CD4-positive, CD25-positive, alpha-beta regulatory T cell (primary cell): ENCODE results near the gene ARHGEF40. TPM values are rescaled to one million over a fixed set of nuclear protein-coding genes. Genes with fewer than 3 reads are reported as not detected.

ENCODE experiments used
- polyA plus RNA-seq, 4 donors: library from polyadenylated mRNA; unstranded; fragments of 300-500 nt; fragmentation: Illumina TruSeq; gene quantifications; one replicate each; pipeline ENCODE4 v1.2.3, GENCODE V29; 2021
- total RNA-seq: library from RNA; stranded (reverse); gene quantifications from one replicate; pipeline ENCODE4 v1.2.3, GENCODE V29; 2022

The ARHGEF40 gene
- total and polyA plus RNA-seq, 5 donors from 2014 or later: 0.07 to 7.4 (median 0.64) TPM; not detected in 2

Other genes starting within 250 kb of the ARHGEF40 start
- not detected for gene RNASE3, start 178.9 kb upstream of the ARHGEF40 start, total RNA-seq
- not detected for gene RNASE3, start 178.9 kb upstream of the ARHGEF40 start, polyA plus RNA-seq
- not detected for gene RNASE2, start 114.8 kb upstream of the ARHGEF40 start, total RNA-seq
- gene RNASE2, start 114.8 kb upstream of the ARHGEF40 start, polyA plus RNA-seq: under 1 TPM in 2 of 4 donors, not detected in 2; 0.29 to 0.70 TPM
- 75.9 TPM for gene METTL17, start 80.3 kb upstream of the ARHGEF40 start, total RNA-seq
- gene METTL17, start 80.3 kb upstream of the ARHGEF40 start, polyA plus RNA-seq: 10 to 100 TPM; 37.3 to 52.2 (median 42.8) TPM
- gene SLC39A2, start 71.0 kb upstream of the ARHGEF40 start, total RNA-seq: not detected
- not detected for gene SLC39A2, start 71.0 kb upstream of the ARHGEF40 start, polyA plus RNA-seq
- gene NDRG2, start 45.2 kb upstream of the ARHGEF40 start, total RNA-seq: 15.7 TPM
- 10 to 100 TPM; 13.3 to 19.6 (median 18.0) TPM for gene NDRG2, start 45.2 kb upstream of the ARHGEF40 start, polyA plus RNA-seq
- not detected for gene TPPP2, start 40.1 kb upstream of the ARHGEF40 start, total RNA-seq
- not detected for gene TPPP2, start 40.1 kb upstream of the ARHGEF40 start, polyA plus RNA-seq
- not detected for gene RNASE13, start 35.5 kb upstream of the ARHGEF40 start, total RNA-seq
- not detected for gene RNASE13, start 35.5 kb upstream of the ARHGEF40 start, polyA plus RNA-seq
- gene RNASE7, start 27.9 kb upstream of the ARHGEF40 start, total RNA-seq: not detected
- not detected for gene RNASE7, start 27.9 kb upstream of the ARHGEF40 start, polyA plus RNA-seq
- gene RNASE8, start 12.5 kb upstream of the ARHGEF40 start, total RNA-seq: not detected
- not detected for gene RNASE8, start 12.5 kb upstream of the ARHGEF40 start, polyA plus RNA-seq
- 5.0 TPM for gene ZNF219, start 28.4 kb downstream of the ARHGEF40 start, total RNA-seq
- 1 to 10 TPM; 1.1 to 1.9 (median 1.3) TPM for gene ZNF219, start 28.4 kb downstream of the ARHGEF40 start, polyA plus RNA-seq
- not detected for gene TMEM253, start 30.8 kb downstream of the ARHGEF40 start, total RNA-seq
- gene TMEM253, start 30.8 kb downstream of the ARHGEF40 start, polyA plus RNA-seq: not detected
- gene OR5AU1, start 85.8 kb downstream of the ARHGEF40 start, total RNA-seq: not detected
- not detected for gene OR5AU1, start 85.8 kb downstream of the ARHGEF40 start, polyA plus RNA-seq
- 582 TPM for gene HNRNPC, start 199.1 kb downstream of the ARHGEF40 start, total RNA-seq
- 100 to 1,000 TPM; 752 to 840 (median 794) TPM for gene HNRNPC, start 199.1 kb downstream of the ARHGEF40 start, polyA plus RNA-seq
- gene RPGRIP1, start 209.8 kb downstream of the ARHGEF40 start, total RNA-seq: not detected
- gene RPGRIP1, start 209.8 kb downstream of the ARHGEF40 start, polyA plus RNA-seq: under 1 TPM in 1 of 4 donors, not detected in 3; 0.10 TPM